Suprapubic skin (tissue), 4 donors: Measurements from ENCODE around the gene SYNPO2. TPM values are rescaled to one million over a fixed set of nuclear protein-coding genes. Genes with fewer than 3 reads are reported as not detected.

ENCODE experiments used
- DNase-seq, 2 donors: peaks; one replicate each; pipeline ENCODE4 v3.0.0-alpha.2; 2019; ENCODE audit warnings: low spot score in 2 of 2
- H3K27ac ChIP-seq: fragments of 200-600 bp; sonication (generic); one replicate; pipeline ENCODE4 v1.5.1; 2019
- H3K27me3 ChIP-seq: fragments of 200-600 bp; sonication (generic); one replicate; pipeline ENCODE4 v1.5.1; 2019
- H3K36me3 ChIP-seq: fragments of 200-600 bp; sonication (generic); one replicate; pipeline ENCODE4 v1.5.1; 2019
- H3K4me1 ChIP-seq: fragments of 200-600 bp; sonication (generic); one replicate; pipeline ENCODE4 v1.5.1; 2019
- H3K4me3 ChIP-seq: fragments of 200-600 bp; sonication (generic); one replicate; pipeline ENCODE4 v1.5.1; 2019; ENCODE audit warnings: mild to moderate bottlenecking
- H3K9me3 ChIP-seq: fragments of 200-600 bp; sonication (generic); one replicate; pipeline ENCODE4 v1.5.1; 2019
- CTCF ChIP-seq, 2 donors: fragments of 200-600 bp in 1 of 2; fragments of 450-650 bp in 1 of 2; sonication (generic) in 1 of 2; IDR thresholded peaks; one replicate each; pipeline ENCODE4 v1.5.1; 2016 to 2019; ENCODE audit warnings: antibody characterized with exemption in 2 of 2, mild to moderate bottlenecking in 1 of 2, moderate library complexity in 1 of 2
- EP300 ChIP-seq: sonication (generic); formaldehyde crosslinking; IDR thresholded peaks from one replicate; pipeline ENCODE4 v1.6.1; 2017; ENCODE audit warnings: antibody characterized with exemption
- POLR2A ChIP-seq, 2 donors: fragments of 450-650 bp; IDR thresholded peaks; one replicate each; pipeline ENCODE4 v1.6.1; 2017; ENCODE audit warnings: antibody characterized with exemption in 2 of 2, mild to moderate bottlenecking in 2 of 2, moderate library complexity in 2 of 2
- POLR2AphosphoS5 ChIP-seq, 3 donors: sonication (generic); formaldehyde crosslinking; IDR thresholded peaks; one replicate each; pipeline ENCODE4 v1.6.1; 2017; ENCODE audit warnings: antibody characterized with exemption in 3 of 3
- WGBS: methylation state at CpG from one replicate; pipeline ENCODE4 v1.1.5; 2018; 5-methylcytosine and 5-hydroxymethylcytosine counted together
- total RNA-seq, 4 donors: library from RNA; depleted of rRNA; stranded (reverse); fragments of >200 nt; gene quantifications; one replicate each; pipeline ENCODE4 v1.1.0, GENCODE V29; 2016

The SYNPO2 gene
- total RNA-seq, 4 donors from 2014 or later = 14.3 to 33.6 (median 19.1) TPM

GRCh38 chr4:119081542-119081859 is 192.8 kb downstream of the SYNPO2 start:
- no peak overlapping the region for H3K27ac ChIP-seq
- TF ChIP-seq POLR2AphosphoS5 (IDR thresholded peaks at IDR 0.05) (no peak), EP300 (no peak), CTCF (IDR thresholded peaks at IDR 0.05) (no peak), POLR2A (IDR thresholded peaks at IDR 0.05) (no peak)
- WGBS = 72% methylated on average over 1 of the region's 1 CpG
- no peaks in the 10 kb centered on the region for H3K27me3 ChIP-seq
- H3K4me3 ChIP-seq = no peak overlapping the region
- no peaks in the 10 kb centered on the region for H3K9me3 ChIP-seq
- no peak for DNase-seq
- H3K4me1 ChIP-seq = no peaks in the 10 kb centered on the region
- H3K36me3 ChIP-seq = no peaks in the 10 kb centered on the region

- no peak for TF ChIP-seq POLR2A (IDR thresholded peaks at IDR 0.05)
- no peak for TF ChIP-seq POLR2AphosphoS5 (IDR thresholded peaks at IDR 0.05)
- TF ChIP-seq CTCF (IDR thresholded peaks at IDR 0.05) = no peak
- no peak for TF ChIP-seq EP300
- no peak overlapping the region for H3K27ac ChIP-seq
- H3K9me3 ChIP-seq = no peaks in the 10 kb centered on the region
- no peak overlapping the region for H3K4me3 ChIP-seq
- H3K4me1 ChIP-seq = no peaks in the 10 kb centered on the region
- no peaks in the 10 kb centered on the region for H3K27me3 ChIP-seq
- 36% methylated on average over 3 of the region's 3 CpGs for WGBS
- DNase-seq = no peak
- no peaks in the 10 kb centered on the region for H3K36me3 ChIP-seq
Observed at GRCh38 chr4:119081943-119082342, 193.3 kb downstream of the SYNPO2 start.

GRCh38 chr4:119082661-119083060 is 194.0 kb downstream of the SYNPO2 start:
- Histone ChIP-seq H3K4me1 (no peaks in the 10 kb centered on the region), H3K36me3 (no peaks in the 10 kb centered on the region), H3K27ac (no peak overlapping the region), H3K9me3 (no peaks in the 10 kb centered on the region), H3K27me3 (no peaks in the 10 kb centered on the region), H3K4me3 (no peak overlapping the region)
- no peak for TF ChIP-seq POLR2A (IDR thresholded peaks at IDR 0.05)
- TF ChIP-seq POLR2AphosphoS5 (IDR thresholded peaks at IDR 0.05) = no peak
- no peak for TF ChIP-seq CTCF (IDR thresholded peaks at IDR 0.05)
- TF ChIP-seq EP300 = no peak
- no peak for DNase-seq
- WGBS = 64% methylated on average over 2 of the region's 2 CpGs

- 64% methylated on average over 5 of the region's 5 CpGs for WGBS
- H3K4me3 ChIP-seq = no peak overlapping the region
- no peaks in the 10 kb centered on the region for H3K36me3 ChIP-seq
- no peaks in the 10 kb centered on the region for H3K4me1 ChIP-seq
- no peaks in the 10 kb centered on the region for H3K9me3 ChIP-seq
- DNase-seq = no peak
- no peaks in the 10 kb centered on the region for H3K27me3 ChIP-seq
- no peak overlapping the region for H3K27ac ChIP-seq
- TF ChIP-seq POLR2AphosphoS5 (IDR thresholded peaks at IDR 0.05) = no peak
- TF ChIP-seq CTCF (IDR thresholded peaks at IDR 0.05) = no peak
- TF ChIP-seq EP300 = no peak
- no peak for TF ChIP-seq POLR2A (IDR thresholded peaks at IDR 0.05)
Observed at GRCh38 chr4:119084513-119084912, 195.9 kb downstream of the SYNPO2 start.

- Histone ChIP-seq H3K27me3 (no peaks in the 10 kb centered on the region), H3K4me1 (no peaks in the 10 kb centered on the region), H3K36me3 (no peaks in the 10 kb centered on the region), H3K9me3 (no peaks in the 10 kb centered on the region), H3K4me3 (no peak overlapping the region), H3K27ac (no peak overlapping the region)
- no peak for TF ChIP-seq POLR2A (IDR thresholded peaks at IDR 0.05)
- peak in 1 of 2 donors; percentile 11 for TF ChIP-seq CTCF (IDR thresholded peaks at IDR 0.05)
- no peak for DNase-seq
- WGBS = 32% methylated on average over 3 of the region's 3 CpGs
Observed at GRCh38 chr4:119087121-119087520, 198.5 kb downstream of the SYNPO2 start.
